K562 (cell line): ENCODE measurements around the gene CD47. TPM values are rescaled to one million over a fixed set of nuclear protein-coding genes. Genes with fewer than 3 reads are reported as not detected.

Source experiments
- ATAC-seq: fragments of 200-7000 bp; cut with Tn5 transposase; 3 replicates; pipeline ENCODE4 v1.9.1; 2020; ENCODE audit warnings: moderate library complexity
- BruUV-seq: library from RNA; stranded (reverse); fragments of 400-500 nt; replicated peaks from 2 replicates; lab custom pipeline; 2021; lab: Mats Ljungman, UMichigan
- CTCF ChIA-PET: fragments of 300-600 bp; formaldehyde crosslinking; extraction: SDS; loops from one replicate; lab custom pipeline; 2021; ENCODE audit warnings: low intra/inter-chr PET ratio; lab: Yijun Ruan, JAX
- POLR2A ChIA-PET: fragments of 300-600, 350-650 bp; sonication (Branson Sonifier 250); formaldehyde crosslinking; extraction: SDS; loops from one replicate; lab custom pipeline; 2021; ENCODE audit warnings: antibody characterized with exemption, inconsistent platforms; lab: Yijun Ruan, JAX
- DNase-seq, 4 experiments: peaks; one replicate each; pipeline versions ENCODE4 v3.0.0 to v3.0.0-alpha.2; 2011 to 2018; ENCODE audit warnings: low spot score in 3 of 4, mixed read lengths in 3 of 4; ENCODE audit errors: extremely low read depth in 1 of 4
- FAIRE-seq: peaks from 2 replicates; lab custom pipeline; 2011; peaks lifted over from hg19 to GRCh38; lab: Jason Lieb, UNC
- H2AFZ ChIP-seq: 2 replicates; pipeline ENCODE4 v1.6.0; 2011; ENCODE audit warnings: low read depth, low read length, control low read depth, inconsistent platforms
- H3K27ac ChIP-seq: fragments of 200-600 bp; 3 replicates; pipeline ENCODE4 v1.8.0; 2011; ENCODE audit warnings: low read depth, mild to moderate bottlenecking, control low read depth, inconsistent platforms, low read length, moderate library complexity, mixed read lengths; ENCODE audit errors: extremely low read depth
- H3K27me3 ChIP-seq, 2 experiments: fragments of 300-600 bp in 1 of 2; 2 replicates in 1 of 2; 3 replicates in 1 of 2; pipeline versions ENCODE4 v1.6.0 to v1.8.0; 2011; ENCODE audit warnings: inconsistent platforms in 2 of 2, low read length in 2 of 2, mild to moderate bottlenecking in 1 of 2, mixed read lengths in 1 of 2, moderate library complexity in 1 of 2; ENCODE audit not compliant: control insufficient read depth in 2 of 2, insufficient read depth in 2 of 2
- H3K36me3 ChIP-seq: fragments of 300-600 bp; 3 replicates; pipeline ENCODE4 v1.8.0; 2011; ENCODE audit warnings: mild to moderate bottlenecking, low read length, inconsistent platforms; ENCODE audit not compliant: control insufficient read depth, insufficient read depth
- H3K4me1 ChIP-seq, 2 experiments: fragments of 200-600 bp in 1 of 2; replicated peaks in 1 of 2; 2 replicates in 1 of 2; 3 replicates in 1 of 2; pipeline versions ENCODE4 v1.5.1 to v1.8.0; 2011; ENCODE audit warnings: inconsistent platforms in 2 of 2, low read length in 2 of 2, mild to moderate bottlenecking in 1 of 2, mixed read lengths in 1 of 2, moderate library complexity in 1 of 2; ENCODE audit not compliant: control insufficient read depth in 2 of 2, insufficient read depth in 2 of 2
- H3K4me2 ChIP-seq: 2 replicates; pipeline ENCODE4 v1.6.1; 2011; ENCODE audit warnings: low read length, control low read depth, inconsistent platforms, mixed read lengths; ENCODE audit not compliant: insufficient read depth
- H3K4me3 ChIP-seq: fragments of 200-600 bp; sonication (generic), shearing (Covaris generic); 2 replicates; pipeline ENCODE4 v1.5.1; 2016; ENCODE audit warnings: control low read depth, inconsistent platforms
- H3K79me2 ChIP-seq: fragments of 200-600 bp; 3 replicates; pipeline ENCODE4 v1.8.0; 2011; ENCODE audit warnings: low read length, inconsistent platforms; ENCODE audit not compliant: control insufficient read depth, insufficient read depth
- H3K9ac ChIP-seq, 2 experiments: 2 replicates each; pipeline versions ENCODE4 v1.6.0 to v1.6.1; 2011; ENCODE audit warnings: low read depth in 2 of 2, low read length in 2 of 2, control low read depth in 1 of 2, inconsistent platforms in 1 of 2, mild to moderate bottlenecking in 1 of 2, mixed read lengths in 1 of 2; ENCODE audit not compliant: insufficient read depth in 1 of 2
- H3K9me1 ChIP-seq: one replicate; pipeline ENCODE4 v1.6.0; 2011; ENCODE audit warnings: inconsistent platforms, mild to moderate bottlenecking, low read length, moderate library complexity; ENCODE audit not compliant: control insufficient read depth, insufficient read depth
- H3K9me3 ChIP-seq: replicated peaks from 2 replicates; pipeline ENCODE4 v1.5.1; 2011; ENCODE audit warnings: low read depth, low read length, inconsistent platforms; ENCODE audit not compliant: control insufficient read depth, insufficient read depth
- H4K20me1 ChIP-seq: replicated peaks from 2 replicates; pipeline ENCODE4 v1.6.1; 2011; ENCODE audit warnings: low read length, inconsistent platforms, mixed read lengths; ENCODE audit not compliant: control insufficient read depth, insufficient read depth
- ARID1B ChIP-seq: fragments of 450-650 bp; IDR thresholded peaks from 2 replicates; pipeline ENCODE4 v1.6.1; 2016; ENCODE audit warnings: antibody characterized with exemption, mild to moderate bottlenecking, inconsistent platforms
- ATF3 ChIP-seq, 2 experiments: fragments of 450-650 bp in 1 of 2; sonication (generic) in 1 of 2; formaldehyde crosslinking in 1 of 2; IDR thresholded peaks in 1 of 2; conservative IDR thresholded peaks in 1 of 2; 2 replicates each; pipeline versions ENCODE4 v1.6.1 to v1.8.1; 2016 to 2023; ENCODE audit warnings: mild to moderate bottlenecking in 2 of 2, moderate library complexity in 2 of 2, inconsistent platforms in 1 of 2, missing genetic modification reagents in 1 of 2
- ATF4 ChIP-seq: fragments of 450-650 bp; formaldehyde crosslinking; IDR thresholded peaks from 2 replicates; pipeline ENCODE4 v1.4.0; 2022; ENCODE audit warnings: mild to moderate bottlenecking, moderate library complexity
- CBFA2T3 ChIP-seq: fragments of 450-650 bp; IDR thresholded peaks from 2 replicates; pipeline ENCODE4 v1.6.1; 2017
- FIP1L1 ChIP-seq: fragments of 200-400 bp; formaldehyde crosslinking; IDR thresholded peaks from 2 replicates; pipeline ENCODE4 v1.6.1; 2018; ENCODE audit warnings: mild to moderate bottlenecking, low read depth, low read length; ENCODE audit not compliant: poor library complexity, severe bottlenecking
- FOSL1 ChIP-seq: fragments of 200-800 bp; sonication (Bioruptor generic); conservative IDR thresholded peaks from 2 replicates; pipeline ENCODE4 v1.6.1; 2016; ENCODE audit warnings: missing genetic modification characterization, missing compliant biosample characterization
- GTF2E2 ChIP-seq: fragments of 200-800 bp; sonication (Bioruptor generic); IDR thresholded peaks from 2 replicates; pipeline ENCODE4 v1.6.1; 2016; ENCODE audit warnings: missing genetic modification characterization, missing compliant biosample characterization
- HMBOX1 ChIP-seq: sonication (generic); IDR thresholded peaks from 2 replicates; pipeline ENCODE4 v1.6.1; 2016
- JUND ChIP-seq, 2 experiments: IDR thresholded peaks; 2 replicates in 1 of 2; 3 replicates in 1 of 2; pipeline ENCODE4 v1.6.1; 2011; ENCODE audit warnings: borderline replicate concordance in 2 of 2, low read depth in 2 of 2, low read length in 2 of 2, improper control_type of control experiment in 1 of 2, missing biosample characterization in 1 of 2, missing genetic modification characterization in 1 of 2, missing genetic modification reagents in 1 of 2
- NFXL1 ChIP-seq: fragments of 450-650 bp; formaldehyde crosslinking; IDR thresholded peaks from 2 replicates; pipeline ENCODE4 v1.4.0; 2021; ENCODE audit warnings: mild to moderate bottlenecking
- PTBP1 ChIP-seq: fragments of 200-400 bp; formaldehyde crosslinking; IDR thresholded peaks from 2 replicates; pipeline ENCODE4 v1.6.1; 2017; ENCODE audit warnings: low read depth, low read length
- ZNF395 ChIP-seq: fragments of 200-800 bp; sonication (Bioruptor generic); IDR thresholded peaks from 2 replicates; pipeline ENCODE4 v1.6.1; 2017; ENCODE audit warnings: missing genetic modification characterization, missing compliant biosample characterization
- WGBS: fragments of 100-300 bp; shearing (Covaris generic); methylation state at CpG from one replicate; pipeline ENCODE4 v1.1.6; 2016; ENCODE audit warnings: low coverage, mixed read lengths; ENCODE audit not compliant: insufficient coverage; ENCODE audit errors: missing lambda C conversion rate; 5-methylcytosine and 5-hydroxymethylcytosine counted together
- in situ Hi-C: fragments of 300-500 bp; cut with MboI; formaldehyde crosslinking; loops from 4 replicates; pipeline ENCODE4 v1.15.0; 2018; ENCODE audit warnings: inconsistent platforms, mixed read lengths
- intact Hi-C: fragments of 100-400 bp; cut with micrococcal nuclease; formaldehyde crosslinking; loops from 2 replicates; pipeline ENCODE4 v1.14.2; 2022
- polyA plus RNA-seq, 8 experiments: library from polyadenylated mRNA; depleted of rRNA in 4 of 8; stranded (reverse) in 5 of 8; unstranded in 3 of 8; fragments of >200 nt; fragmentation: Nextera tagmentation in 2 of 8; fragmentation: Illumina TruSeq in 1 of 8; extraction: Ambion mirVana in 2 of 8; extraction: Trizol in 1 of 8; gene quantifications; 2 replicates each; pipeline versions ENCODE4 v1.2.1 to v1.2.3, GENCODE V29; 2011 to 2014; ENCODE audit warnings: inconsistent platforms in 1 of 8, missing spikeins in 1 of 8
- total RNA-seq, 7 experiments: library from RNA; depleted of rRNA in 6 of 7; stranded (reverse); fragments of >200 nt in 6 of 7; fragmentation: Illumina TruSeq in 2 of 7; extraction: Trizol in 2 of 7; gene quantifications; 2 replicates each; pipeline versions ENCODE4 v1.2.1 to v1.2.3, GENCODE V29; 2011 to 2021; ENCODE audit warnings: low replicate concordance in 1 of 7

CD47 gene
- total and polyA plus RNA-seq, 9 of the 15 experiments (the other 6 are each of a cell fraction or from before 2014, with no cell fraction given): 10.2 to 62.6 (median 36.3) TPM

GRCh38 chr3:108117241-108117775 lies 26.5 kb upstream of the CD47 start:
- Histone ChIP-seq H3K9ac (no peak overlapping the region), H3K27me3 (no peaks in the 10 kb centered on the region), H3K4me3 (no peak overlapping the region), H3K9me3 (no peaks in the 10 kb centered on the region), H3K4me1 (peaks cover 11 to 30% of the 10 kb centered on the region in 2 experiments), H4K20me1 (no peaks in the 10 kb centered on the region), H3K27ac (no peak overlapping the region), H3K4me2 (no peak overlapping the region), H2AFZ (peak overlapping the region; percentile 30; the same call in 1 of the 2 replicates), H3K79me2 (no peaks in the 10 kb centered on the region), H3K9me1 (no peaks in the 10 kb centered on the region), H3K36me3 (no peaks in the 10 kb centered on the region)
- in situ Hi-C loops (no loop called here), intact Hi-C loops (no loop called here)
- BruUV-seq: no TSS peak
- WGBS: 13% methylated on average over 6 of the region's 6 CpGs
- POLR2A ChIA-PET: no interaction called here
- FAIRE-seq (peak; percentile 92), ATAC-seq (peak; percentile 82), DNase-seq (peak in 3 of 4 experiments; percentile 15 to 65 (median 45))
- CTCF ChIA-PET: no interaction called here
- TF ChIP-seq PTBP1: no peak
- TF ChIP-seq FOSL1 (tag): peak; percentile 69
- peak; percentile 67 for TF ChIP-seq ATF3 (IDR thresholded peaks at IDR 0.05)
- TF ChIP-seq ATF3 (CRISPR knock-in tag; conservative IDR thresholded peaks at IDR 0.05): no peak
- peak; percentile 42 for TF ChIP-seq CBFA2T3
- TF ChIP-seq HMBOX1: peak; percentile 46; the same call in 1 of the 2 replicates
- TF ChIP-seq ATF4 (CRISPR knock-in tag): no peak
- no peak for TF ChIP-seq ZNF395 (CRISPR knock-in tag)
- no peak for TF ChIP-seq ARID1B
- no peak for TF ChIP-seq FIP1L1
- TF ChIP-seq NFXL1 (CRISPR knock-in tag): no peak
- TF ChIP-seq GTF2E2 (tag): no peak
- TF ChIP-seq JUND (IDR thresholded peaks at IDR 0.05; ENCODE audit: borderline replicate concordance, low read depth, low read length): peak; percentile 89
- peak; percentile 68; the same call in 1 of the 3 replicates for TF ChIP-seq JUND (tag; IDR thresholded peaks at IDR 0.05; ENCODE audit: borderline replicate concordance, low read depth, low read length)
